Loucy (cell line): ENCODE results near the gene SLC17A9.

ENCODE experiments used
- EZH2phosphoT487 ChIP-seq: fragments of 200-600 bp; IDR thresholded peaks from 2 replicates; pipeline ENCODE4 v1.6.1; 2018; ENCODE audit warnings: antibody characterized with exemption, mild to moderate bottlenecking, moderate library complexity, borderline replicate concordance
- TF ChIP-seq, protein P1 (sequence below): fragments of 200-600 bp; sonication (generic); conservative IDR thresholded peaks from 2 replicates; pipeline ENCODE4 v1.5.1; 2014; ENCODE audit warnings: mild to moderate bottlenecking, antibody characterized with exemption, low read length

DNA sequence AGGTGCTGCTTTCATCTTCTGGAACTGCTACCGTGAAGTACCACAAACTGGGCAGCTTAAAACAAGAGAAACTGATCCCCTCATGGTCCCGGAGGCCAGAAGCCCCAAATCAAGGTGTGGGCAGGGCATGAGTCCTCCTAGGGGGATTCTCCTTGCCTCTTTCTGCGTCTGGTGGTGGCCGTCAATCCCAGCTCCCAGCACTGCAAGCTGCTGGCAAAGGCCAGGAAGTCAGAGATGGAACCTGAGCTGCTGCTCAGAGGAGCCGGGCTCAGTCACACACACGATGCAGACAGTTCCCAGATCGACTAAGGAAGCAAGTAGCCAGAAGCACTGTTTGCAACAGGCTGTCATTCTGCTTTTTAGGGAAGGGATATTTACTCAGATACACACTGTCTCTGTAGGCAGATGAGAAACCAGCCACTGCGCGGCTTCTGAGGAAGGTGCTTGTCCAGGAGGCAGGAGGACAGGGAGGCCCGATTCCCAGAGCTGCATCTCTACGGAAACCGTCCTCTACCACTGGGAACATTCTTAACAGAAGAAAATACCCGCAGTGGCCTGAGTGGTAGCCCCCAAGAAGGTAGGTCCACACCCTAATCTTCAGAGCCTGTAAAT lies 38.8 kb downstream of the SLC17A9 start:
- TF ChIP-seq, protein P1, sequence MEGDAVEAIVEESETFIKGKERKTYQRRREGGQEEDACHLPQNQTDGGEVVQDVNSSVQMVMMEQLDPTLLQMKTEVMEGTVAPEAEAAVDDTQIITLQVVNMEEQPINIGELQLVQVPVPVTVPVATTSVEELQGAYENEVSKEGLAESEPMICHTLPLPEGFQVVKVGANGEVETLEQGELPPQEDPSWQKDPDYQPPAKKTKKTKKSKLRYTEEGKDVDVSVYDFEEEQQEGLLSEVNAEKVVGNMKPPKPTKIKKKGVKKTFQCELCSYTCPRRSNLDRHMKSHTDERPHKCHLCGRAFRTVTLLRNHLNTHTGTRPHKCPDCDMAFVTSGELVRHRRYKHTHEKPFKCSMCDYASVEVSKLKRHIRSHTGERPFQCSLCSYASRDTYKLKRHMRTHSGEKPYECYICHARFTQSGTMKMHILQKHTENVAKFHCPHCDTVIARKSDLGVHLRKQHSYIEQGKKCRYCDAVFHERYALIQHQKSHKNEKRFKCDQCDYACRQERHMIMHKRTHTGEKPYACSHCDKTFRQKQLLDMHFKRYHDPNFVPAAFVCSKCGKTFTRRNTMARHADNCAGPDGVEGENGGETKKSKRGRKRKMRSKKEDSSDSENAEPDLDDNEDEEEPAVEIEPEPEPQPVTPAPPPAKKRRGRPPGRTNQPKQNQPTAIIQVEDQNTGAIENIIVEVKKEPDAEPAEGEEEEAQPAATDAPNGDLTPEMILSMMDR: no peak
- TF ChIP-seq EZH2phosphoT487: no peak
